Measurements from ENCODE around the gene DNAH2.

GRCh38 chr17:7824021-7824924, 106.7 kb downstream of the DNAH2 start:
- TF ChIP-seq CTCF (IDR thresholded peaks at IDR 0.05) (no peak), EP300 (IDR thresholded peaks at IDR 0.05) (no peak)

All from sigmoid colon (tissue), 4 donors.